ENCODE measurements around the gene ZNF768. TPM values are rescaled to one million over a fixed set of nuclear protein-coding genes. Genes with fewer than 3 reads are reported as not detected.

Gene ZNF768
- total and polyA plus RNA-seq, 2 of the 13 experiments (the other 11 are each of a cell fraction or from before 2014, with no cell fraction given): 26.7 to 34.4 TPM

DNA sequence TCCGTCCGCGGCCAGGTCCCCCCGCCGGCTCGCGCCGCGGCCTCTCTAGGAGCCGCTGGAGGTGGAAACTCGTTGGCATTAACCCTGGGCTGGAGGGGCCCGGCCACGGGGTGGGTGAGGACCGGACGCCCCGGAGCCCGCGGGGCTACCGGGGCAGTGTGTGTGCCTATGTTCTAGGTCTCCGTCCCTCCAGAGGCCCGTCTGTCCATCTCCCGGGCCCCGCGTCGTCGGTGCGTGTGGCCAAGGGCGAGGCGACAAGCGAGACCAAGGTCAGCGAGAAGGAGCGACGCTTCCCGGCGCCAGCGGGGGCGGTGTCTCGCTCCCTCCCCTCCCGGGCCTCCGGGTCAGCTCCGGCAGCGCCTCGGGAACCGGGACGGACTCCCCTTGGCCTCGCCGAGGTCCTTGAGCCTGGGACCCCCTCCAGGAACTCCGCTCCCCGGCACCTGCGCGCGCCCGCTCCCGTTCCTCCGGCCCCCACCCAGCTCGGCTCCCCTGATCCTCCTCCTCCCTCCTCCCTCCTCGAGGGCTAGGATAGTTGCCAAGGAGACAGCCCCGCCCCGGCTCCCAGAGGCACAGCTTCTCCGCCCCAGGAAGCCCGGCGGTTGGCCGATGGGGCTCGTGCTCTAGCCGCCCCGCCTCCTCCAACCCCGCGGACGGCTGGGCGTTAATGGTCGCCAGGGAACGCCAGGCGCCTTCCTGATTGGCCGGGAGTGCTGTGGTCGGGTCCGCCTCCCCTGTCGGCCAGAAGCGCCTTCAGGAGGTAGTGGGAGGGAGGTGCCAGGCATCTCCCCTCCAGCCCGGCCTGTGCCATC, 663 bp upstream of the ZNF768 start (continued):
- TF ChIP-seq, protein P1, sequence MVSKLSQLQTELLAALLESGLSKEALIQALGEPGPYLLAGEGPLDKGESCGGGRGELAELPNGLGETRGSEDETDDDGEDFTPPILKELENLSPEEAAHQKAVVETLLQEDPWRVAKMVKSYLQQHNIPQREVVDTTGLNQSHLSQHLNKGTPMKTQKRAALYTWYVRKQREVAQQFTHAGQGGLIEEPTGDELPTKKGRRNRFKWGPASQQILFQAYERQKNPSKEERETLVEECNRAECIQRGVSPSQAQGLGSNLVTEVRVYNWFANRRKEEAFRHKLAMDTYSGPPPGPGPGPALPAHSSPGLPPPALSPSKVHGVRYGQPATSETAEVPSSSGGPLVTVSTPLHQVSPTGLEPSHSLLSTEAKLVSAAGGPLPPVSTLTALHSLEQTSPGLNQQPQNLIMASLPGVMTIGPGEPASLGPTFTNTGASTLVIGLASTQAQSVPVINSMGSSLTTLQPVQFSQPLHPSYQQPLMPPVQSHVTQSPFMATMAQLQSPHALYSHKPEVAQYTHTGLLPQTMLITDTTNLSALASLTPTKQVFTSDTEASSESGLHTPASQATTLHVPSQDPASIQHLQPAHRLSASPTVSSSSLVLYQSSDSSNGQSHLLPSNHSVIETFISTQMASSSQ (IDR thresholded peaks at IDR 0.05; ENCODE audit: low read depth): no peak; the same call in 1 of the 2 replicates
- TF ChIP-seq, protein P1 (CRISPR knock-in tag; IDR thresholded peaks at IDR 0.05; ENCODE audit: borderline replicate concordance): 0 out of 2 replicates have a peak, but pooled peaks have one; percentile 21
- TF ChIP-seq, protein P2, sequence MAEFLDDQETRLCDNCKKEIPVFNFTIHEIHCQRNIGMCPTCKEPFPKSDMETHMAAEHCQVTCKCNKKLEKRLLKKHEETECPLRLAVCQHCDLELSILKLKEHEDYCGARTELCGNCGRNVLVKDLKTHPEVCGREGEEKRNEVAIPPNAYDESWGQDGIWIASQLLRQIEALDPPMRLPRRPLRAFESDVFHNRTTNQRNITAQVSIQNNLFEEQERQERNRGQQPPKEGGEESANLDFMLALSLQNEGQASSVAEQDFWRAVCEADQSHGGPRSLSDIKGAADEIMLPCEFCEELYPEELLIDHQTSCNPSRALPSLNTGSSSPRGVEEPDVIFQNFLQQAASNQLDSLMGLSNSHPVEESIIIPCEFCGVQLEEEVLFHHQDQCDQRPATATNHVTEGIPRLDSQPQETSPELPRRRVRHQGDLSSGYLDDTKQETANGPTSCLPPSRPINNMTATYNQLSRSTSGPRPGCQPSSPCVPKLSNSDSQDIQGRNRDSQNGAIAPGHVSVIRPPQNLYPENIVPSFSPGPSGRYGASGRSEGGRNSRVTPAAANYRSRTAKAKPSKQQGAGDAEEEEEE (CRISPR knock-in tag; IDR thresholded peaks at IDR 0.05; ENCODE audit: borderline replicate concordance): peak; percentile 66; the same call in 1 of the 2 replicates
- TF ChIP-seq, protein P3, sequence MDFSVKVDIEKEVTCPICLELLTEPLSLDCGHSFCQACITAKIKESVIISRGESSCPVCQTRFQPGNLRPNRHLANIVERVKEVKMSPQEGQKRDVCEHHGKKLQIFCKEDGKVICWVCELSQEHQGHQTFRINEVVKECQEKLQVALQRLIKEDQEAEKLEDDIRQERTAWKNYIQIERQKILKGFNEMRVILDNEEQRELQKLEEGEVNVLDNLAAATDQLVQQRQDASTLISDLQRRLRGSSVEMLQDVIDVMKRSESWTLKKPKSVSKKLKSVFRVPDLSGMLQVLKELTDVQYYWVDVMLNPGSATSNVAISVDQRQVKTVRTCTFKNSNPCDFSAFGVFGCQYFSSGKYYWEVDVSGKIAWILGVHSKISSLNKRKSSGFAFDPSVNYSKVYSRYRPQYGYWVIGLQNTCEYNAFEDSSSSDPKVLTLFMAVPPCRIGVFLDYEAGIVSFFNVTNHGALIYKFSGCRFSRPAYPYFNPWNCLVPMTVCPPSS (IDR thresholded peaks at IDR 0.05): no peak
- TF ChIP-seq, protein P4, sequence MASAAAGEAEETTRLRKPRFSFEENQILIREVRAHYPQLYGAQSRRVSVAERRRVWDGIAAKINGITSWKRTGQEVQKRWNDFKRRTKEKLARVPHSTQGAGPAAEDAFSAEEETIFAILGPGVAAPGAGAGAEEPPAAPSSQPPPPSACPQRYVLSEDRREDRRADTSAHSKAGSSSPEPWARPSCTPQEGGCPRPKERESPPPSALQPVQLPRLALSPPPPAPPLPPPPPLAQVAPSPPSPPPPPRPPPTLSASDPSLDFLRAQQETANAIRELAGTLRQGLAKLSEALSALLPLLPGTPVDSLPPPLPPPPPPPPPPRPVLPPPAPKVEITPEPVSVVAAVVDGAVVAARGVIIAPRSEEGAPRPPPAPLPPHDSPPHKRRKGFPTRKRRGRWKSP (CRISPR knock-in tag; IDR thresholded peaks at IDR 0.05): peak; percentile 63; the same call in 1 of the 2 replicates
- TF ChIP-seq PRPF4 (IDR thresholded peaks at IDR 0.05; ENCODE audit: low read depth, low read length, poor library complexity, severe bottlenecking) (no peak), THAP11 (CRISPR knock-in tag; IDR thresholded peaks at IDR 0.05) (peak; percentile 79), TGIF2 (CRISPR knock-in tag; IDR thresholded peaks at IDR 0.05) (peak; percentile 19; the same call in 1 of the 2 replicates), ZNF263 (CRISPR knock-in tag; IDR thresholded peaks at IDR 0.05) (peak; percentile 97), KLF9 (CRISPR knock-in tag; IDR thresholded peaks at IDR 0.05; ENCODE audit: low read depth) (peak; percentile 3; the same call in 1 of the 2 replicates), AHR (CRISPR knock-in tag; IDR thresholded peaks at IDR 0.05) (peak; percentile 10; the same call in 1 of the 2 replicates), FOXP1 (IDR thresholded peaks at IDR 0.05) (no peak), FOXP1 (CRISPR knock-in tag; IDR thresholded peaks at IDR 0.05) (no peak), DMAP1 (CRISPR knock-in tag; IDR thresholded peaks at IDR 0.05) (peak; percentile 84), REPIN1 (CRISPR knock-in tag; IDR thresholded peaks at IDR 0.05; ENCODE audit: borderline replicate concordance, low read depth) (no peak; the same call in 1 of the 2 replicates)
- TF ChIP-seq, protein P5, sequence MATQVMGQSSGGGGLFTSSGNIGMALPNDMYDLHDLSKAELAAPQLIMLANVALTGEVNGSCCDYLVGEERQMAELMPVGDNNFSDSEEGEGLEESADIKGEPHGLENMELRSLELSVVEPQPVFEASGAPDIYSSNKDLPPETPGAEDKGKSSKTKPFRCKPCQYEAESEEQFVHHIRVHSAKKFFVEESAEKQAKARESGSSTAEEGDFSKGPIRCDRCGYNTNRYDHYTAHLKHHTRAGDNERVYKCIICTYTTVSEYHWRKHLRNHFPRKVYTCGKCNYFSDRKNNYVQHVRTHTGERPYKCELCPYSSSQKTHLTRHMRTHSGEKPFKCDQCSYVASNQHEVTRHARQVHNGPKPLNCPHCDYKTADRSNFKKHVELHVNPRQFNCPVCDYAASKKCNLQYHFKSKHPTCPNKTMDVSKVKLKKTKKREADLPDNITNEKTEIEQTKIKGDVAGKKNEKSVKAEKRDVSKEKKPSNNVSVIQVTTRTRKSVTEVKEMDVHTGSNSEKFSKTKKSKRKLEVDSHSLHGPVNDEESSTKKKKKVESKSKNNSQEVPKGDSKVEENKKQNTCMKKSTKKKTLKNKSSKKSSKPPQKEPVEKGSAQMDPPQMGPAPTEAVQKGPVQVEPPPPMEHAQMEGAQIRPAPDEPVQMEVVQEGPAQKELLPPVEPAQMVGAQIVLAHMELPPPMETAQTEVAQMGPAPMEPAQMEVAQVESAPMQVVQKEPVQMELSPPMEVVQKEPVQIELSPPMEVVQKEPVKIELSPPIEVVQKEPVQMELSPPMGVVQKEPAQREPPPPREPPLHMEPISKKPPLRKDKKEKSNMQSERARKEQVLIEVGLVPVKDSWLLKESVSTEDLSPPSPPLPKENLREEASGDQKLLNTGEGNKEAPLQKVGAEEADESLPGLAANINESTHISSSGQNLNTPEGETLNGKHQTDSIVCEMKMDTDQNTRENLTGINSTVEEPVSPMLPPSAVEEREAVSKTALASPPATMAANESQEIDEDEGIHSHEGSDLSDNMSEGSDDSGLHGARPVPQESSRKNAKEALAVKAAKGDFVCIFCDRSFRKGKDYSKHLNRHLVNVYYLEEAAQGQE (IDR thresholded peaks at IDR 0.05; ENCODE audit: borderline replicate concordance in 1 of 2, low read depth in 1 of 2, low read length in 2 of 2): no peak

Data from HepG2 (cell line).